Left lung (tissue), 10 donors: ENCODE data around the gene PCP4. TPM values are rescaled to one million over a fixed set of nuclear protein-coding genes. Genes with fewer than 3 reads are reported as not detected.
"Not testable (repeated sequence)": the region's sequence is repeated elsewhere in the genome, so short reads cannot be mapped to it uniquely, and the experiment has no call there.

Experiments
- ATAC-seq: fragments of 200-7000 bp; cut with Tn5 transposase; one replicate; pipeline ENCODE4 v1.9.1; 2020; ENCODE audit warnings: moderate library complexity
- DNase-seq, 4 donors: peaks; one replicate each; pipeline ENCODE4 v3.0.0-alpha.2; 2013 to 2020
- H3K27ac ChIP-seq, 2 donors: fragments of 200-600 bp; sonication (generic) in 1 of 2; one replicate each; pipeline versions ENCODE4 v1.5.0 to v1.8.0; 2020 to 2021
- H3K27me3 ChIP-seq, 2 donors: fragments of 200-600 bp; sonication (generic) in 1 of 2; one replicate each; pipeline versions ENCODE4 v1.5.0 to v1.8.0; 2020 to 2021
- H3K36me3 ChIP-seq, 2 donors: fragments of 200-600 bp; sonication (generic) in 1 of 2; one replicate each; pipeline versions ENCODE4 v1.5.0 to v1.8.0; 2020 to 2021
- H3K4me1 ChIP-seq, 2 donors: fragments of 200-600 bp; one replicate each; pipeline ENCODE4 v1.8.0; 2021
- H3K4me3 ChIP-seq, 2 donors: fragments of 200-600 bp; sonication (generic) in 1 of 2; one replicate each; pipeline versions ENCODE4 v1.5.0 to v1.8.0; 2020 to 2021; ENCODE audit warnings: mild to moderate bottlenecking in 1 of 2
- H3K9me3 ChIP-seq, 2 donors: fragments of 200-600 bp; sonication (generic) in 1 of 2; one replicate each; pipeline versions ENCODE4 v1.5.0 to v1.8.0; 2020 to 2021
- intact Hi-C, 2 donors: fragments of 100-400 bp; cut with DNase I; formaldehyde crosslinking; loops; one replicate each; pipeline versions ENCODE4 v1.11.2 to v1.14.2; 2022
- polyA plus RNA-seq, 6 donors: library from polyadenylated mRNA; unstranded; fragments of 120-200 nt; gene quantifications; one replicate each; pipeline ENCODE4 v1.2.1, GENCODE V29; 2013; ENCODE audit not compliant: insufficient read length in 6 of 6
- total RNA-seq, 2 donors: library from RNA; stranded (reverse); fragmentation: NEBNext Ultra II Directional; extraction: Animal tissue kit (Norgen Biotek cat#: 25700); gene quantifications; one replicate each; pipeline ENCODE4 v1.2.1, GENCODE V29; 2021
- TF ChIP-seq, protein P1 (sequence below), 2 donors: fragments of 200-600 bp; sonication (generic) in 1 of 2; IDR thresholded peaks; one replicate each; pipeline versions ENCODE4 v1.5.0 to v1.8.0; 2021; ENCODE audit warnings: antibody characterized with exemption in 2 of 2
- donor health status: DM: no; HTN: yes; CAD: no.
- donor health status: DM: no; HTN: no; CAD: no.

Gene PCP4
- total and polyA plus RNA-seq, 8 donors: 0.68 to 14.7 (median 8.0) TPM

DNA sequence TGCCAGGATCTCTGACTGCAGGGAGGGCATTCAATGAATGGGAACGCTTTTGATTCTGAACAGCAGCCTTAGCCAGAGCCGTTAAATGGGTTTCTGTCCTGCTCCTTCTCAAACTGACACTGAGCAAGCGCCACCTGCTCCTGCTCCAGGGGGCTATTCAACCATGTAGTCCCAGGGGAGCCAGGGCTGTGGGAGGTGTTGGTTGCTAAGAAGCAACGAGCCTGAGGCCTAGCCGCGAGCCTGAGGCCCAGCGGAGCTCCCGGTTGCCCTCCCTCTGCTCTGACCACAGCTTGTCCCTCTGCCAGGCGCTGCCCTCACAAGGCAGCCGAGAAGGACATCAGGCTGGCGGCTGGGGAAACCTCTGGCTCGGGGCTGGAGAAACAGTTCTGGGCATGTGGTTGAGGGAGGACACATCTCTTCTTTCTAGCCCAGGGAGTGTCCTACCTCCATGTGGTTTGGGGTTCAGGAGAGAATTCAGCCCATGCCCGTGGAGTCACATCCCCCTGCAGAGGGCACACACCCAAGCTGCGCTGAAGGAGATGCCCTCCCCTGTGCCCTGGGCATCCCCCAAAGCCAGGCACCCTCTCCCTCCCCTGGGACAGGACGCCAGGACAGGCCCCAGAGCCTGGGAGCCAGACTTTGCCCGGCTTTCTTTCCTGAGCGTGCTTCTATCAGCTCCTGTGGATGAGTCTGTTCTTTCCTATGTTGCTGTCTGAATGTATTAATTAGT, 18.0 kb downstream of the PCP4 start:
- no peak for ATAC-seq
- H3K36me3 ChIP-seq: no peaks in the 10 kb centered on the region
- no peak overlapping the region for H3K27ac ChIP-seq
- DNase-seq: no peak
- H3K27me3 ChIP-seq: no peaks in the 10 kb centered on the region
- no peaks in the 10 kb centered on the region for H3K9me3 ChIP-seq
- intact Hi-C loops: no loop called here
- H3K4me3 ChIP-seq: no peak overlapping the region
- TF ChIP-seq, protein P1, sequence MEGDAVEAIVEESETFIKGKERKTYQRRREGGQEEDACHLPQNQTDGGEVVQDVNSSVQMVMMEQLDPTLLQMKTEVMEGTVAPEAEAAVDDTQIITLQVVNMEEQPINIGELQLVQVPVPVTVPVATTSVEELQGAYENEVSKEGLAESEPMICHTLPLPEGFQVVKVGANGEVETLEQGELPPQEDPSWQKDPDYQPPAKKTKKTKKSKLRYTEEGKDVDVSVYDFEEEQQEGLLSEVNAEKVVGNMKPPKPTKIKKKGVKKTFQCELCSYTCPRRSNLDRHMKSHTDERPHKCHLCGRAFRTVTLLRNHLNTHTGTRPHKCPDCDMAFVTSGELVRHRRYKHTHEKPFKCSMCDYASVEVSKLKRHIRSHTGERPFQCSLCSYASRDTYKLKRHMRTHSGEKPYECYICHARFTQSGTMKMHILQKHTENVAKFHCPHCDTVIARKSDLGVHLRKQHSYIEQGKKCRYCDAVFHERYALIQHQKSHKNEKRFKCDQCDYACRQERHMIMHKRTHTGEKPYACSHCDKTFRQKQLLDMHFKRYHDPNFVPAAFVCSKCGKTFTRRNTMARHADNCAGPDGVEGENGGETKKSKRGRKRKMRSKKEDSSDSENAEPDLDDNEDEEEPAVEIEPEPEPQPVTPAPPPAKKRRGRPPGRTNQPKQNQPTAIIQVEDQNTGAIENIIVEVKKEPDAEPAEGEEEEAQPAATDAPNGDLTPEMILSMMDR (IDR thresholded peaks at IDR 0.05): no peak
- H3K4me1 ChIP-seq: no peaks in the 10 kb centered on the region

DNA sequence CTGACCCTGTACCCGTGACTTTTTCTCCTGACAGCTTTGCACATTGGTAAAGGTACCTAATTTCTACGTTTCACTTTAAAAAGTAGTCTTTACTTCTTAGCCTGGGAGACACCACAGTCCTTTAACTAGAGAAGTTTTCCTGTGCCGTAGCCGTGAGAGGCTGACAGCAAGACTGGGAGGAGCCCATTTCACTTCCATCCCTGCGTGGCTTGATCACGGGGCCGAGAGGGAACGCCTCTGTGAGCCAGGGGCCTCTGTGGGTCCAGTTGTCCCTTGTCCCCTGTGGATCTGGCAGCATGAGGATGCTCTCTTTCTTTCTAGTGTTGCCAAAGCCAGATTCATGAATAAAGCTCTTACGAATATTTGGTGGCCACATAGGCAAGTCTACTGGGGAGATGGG, 21.6 kb downstream of the PCP4 start:
- DNase-seq (no peak), ATAC-seq (no peak)
- H3K4me3 ChIP-seq: no peak overlapping the region
- no peaks in the 10 kb centered on the region for H3K9me3 ChIP-seq
- intact Hi-C loops: no loop called here
- no peaks in the 10 kb centered on the region for H3K27me3 ChIP-seq
- TF ChIP-seq, protein P1 (IDR thresholded peaks at IDR 0.05): no peak
- H3K27ac ChIP-seq: no peak overlapping the region
- H3K36me3 ChIP-seq: no peaks in the 10 kb centered on the region
- no peaks in the 10 kb centered on the region for H3K4me1 ChIP-seq

DNA sequence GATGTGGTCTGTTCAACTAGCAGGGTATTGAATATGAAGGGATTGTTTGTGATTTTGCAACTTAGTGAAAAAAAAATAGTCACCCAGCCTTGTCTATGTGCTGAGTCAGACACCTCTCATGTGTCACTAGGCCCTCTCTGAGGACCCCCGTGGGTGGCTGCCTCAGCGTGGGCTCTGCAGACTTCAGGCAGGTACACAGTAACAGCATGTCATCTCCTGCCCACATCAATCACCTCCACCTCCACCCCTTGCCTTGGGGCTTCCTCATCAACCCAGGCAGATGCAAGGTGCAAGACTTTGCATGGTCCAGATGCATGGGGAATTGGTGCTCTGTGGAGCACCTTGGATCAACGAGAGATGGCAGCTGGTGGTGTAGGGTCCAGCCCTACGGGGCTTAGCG, 23.9 kb downstream of the PCP4 start:
- Histone ChIP-seq H3K27ac (no peak overlapping the region), H3K36me3 (no peaks in the 10 kb centered on the region), H3K4me1 (no peaks in the 10 kb centered on the region), H3K9me3 (no peaks in the 10 kb centered on the region), H3K4me3 (no peak overlapping the region), H3K27me3 (no peaks in the 10 kb centered on the region)
- intact Hi-C loops: no loop called here
- DNase-seq: no peak
- ATAC-seq: no peak
- TF ChIP-seq, protein P1 (IDR thresholded peaks at IDR 0.05): no peak

DNA sequence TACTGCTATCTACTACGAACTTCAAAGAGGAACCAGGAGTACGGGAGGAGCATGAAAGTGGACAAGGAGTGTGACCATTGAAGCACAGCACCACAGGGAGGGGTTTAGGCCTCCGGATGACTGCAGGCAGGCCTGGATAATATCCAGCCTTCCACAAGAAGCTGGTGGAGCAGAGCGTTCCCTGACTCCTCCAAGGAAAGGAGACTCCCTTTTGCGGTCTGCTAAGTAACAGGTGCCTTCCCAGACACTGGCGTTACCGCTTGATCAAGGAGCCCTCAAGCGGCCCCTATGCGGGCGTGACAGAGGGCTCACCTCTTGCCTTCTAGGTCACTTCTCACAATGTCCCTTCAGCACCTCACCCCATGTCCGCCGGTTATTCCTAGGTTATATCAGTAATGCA, 24.6 kb downstream of the PCP4 start:
- DNase-seq, intact Hi-C loops, H3K9me3 ChIP-seq, H3K27me3 ChIP-seq, H3K27ac ChIP-seq, H3K36me3 ChIP-seq, ATAC-seq, H3K4me3 ChIP-seq, H3K4me1 ChIP-seq: not testable (repeated sequence)

DNA sequence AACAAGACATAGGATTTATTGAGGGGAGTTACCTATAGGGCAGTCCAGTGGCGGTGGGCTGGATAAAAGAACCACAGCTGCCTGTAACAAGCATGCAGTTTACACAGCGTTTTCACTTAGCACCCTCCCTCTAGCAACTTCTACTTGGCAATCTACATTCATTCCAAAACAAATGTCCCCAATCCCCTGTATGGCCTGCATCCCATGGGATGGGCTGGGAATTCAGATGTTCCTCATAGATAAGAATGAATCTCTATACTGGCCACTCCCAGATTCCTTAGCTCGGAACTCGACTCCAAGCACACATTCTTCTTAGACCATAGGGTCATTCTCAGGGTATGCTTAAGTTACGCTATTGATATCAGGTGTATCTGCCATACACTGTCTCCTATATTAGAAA, 33.3 kb downstream of the PCP4 start:
- DNase-seq (no peak), ATAC-seq (no peak)
- H3K4me3 ChIP-seq: no peak overlapping the region
- no peak overlapping the region for H3K27ac ChIP-seq
- H3K4me1 ChIP-seq: no peaks in the 10 kb centered on the region
- H3K36me3 ChIP-seq: no peaks in the 10 kb centered on the region
- no peaks in the 10 kb centered on the region for H3K27me3 ChIP-seq
- H3K9me3 ChIP-seq: no peaks in the 10 kb centered on the region
- intact Hi-C loops: no loop called here
- TF ChIP-seq, protein P1 (IDR thresholded peaks at IDR 0.05): no peak

DNA sequence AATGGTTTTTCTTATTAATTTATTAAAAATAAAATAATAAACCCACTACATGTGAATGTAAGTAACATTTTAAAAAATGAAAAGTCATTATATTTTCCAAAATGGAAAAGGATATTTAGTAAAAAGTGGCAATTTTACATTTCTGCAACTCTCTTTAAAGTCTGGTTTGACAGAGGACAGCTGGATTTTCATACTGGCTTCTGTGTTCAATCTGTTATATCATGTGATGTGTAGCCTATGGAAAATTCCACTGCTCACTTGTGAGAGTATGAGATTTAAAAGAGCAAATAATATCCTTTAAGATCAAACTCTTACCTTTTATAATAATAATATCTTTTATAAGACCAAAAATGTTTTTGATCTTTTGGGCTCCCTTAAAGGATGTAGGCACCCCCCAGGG, 33.7 kb downstream of the PCP4 start:
- TF ChIP-seq, protein P1 (IDR thresholded peaks at IDR 0.05): no peak
- Histone ChIP-seq H3K4me1 (no peaks in the 10 kb centered on the region), H3K36me3 (no peaks in the 10 kb centered on the region), H3K27me3 (no peaks in the 10 kb centered on the region), H3K9me3 (no peaks in the 10 kb centered on the region), H3K4me3 (no peak overlapping the region), H3K27ac (no peak overlapping the region)
- ATAC-seq (no peak), DNase-seq (no peak)
- intact Hi-C loops: no loop called here
